K562 (cell line): Measurements from ENCODE around the gene CREG1. TPM values are rescaled to one million over a fixed set of nuclear protein-coding genes. Genes with fewer than 3 reads are reported as not detected.

Experiments
- ATAC-seq: fragments of 200-7000 bp; cut with Tn5 transposase; 3 replicates; pipeline ENCODE4 v1.9.1; 2020; ENCODE audit warnings: moderate library complexity
- BruUV-seq: library from RNA; stranded (reverse); fragments of 400-500 nt; replicated peaks from 2 replicates; lab custom pipeline; 2021; lab: Mats Ljungman, UMichigan
- CTCF ChIA-PET: fragments of 300-600 bp; formaldehyde crosslinking; extraction: SDS; loops from one replicate; lab custom pipeline; 2021; ENCODE audit warnings: low intra/inter-chr PET ratio; lab: Yijun Ruan, JAX
- POLR2A ChIA-PET: fragments of 300-600, 350-650 bp; sonication (Branson Sonifier 250); formaldehyde crosslinking; extraction: SDS; loops from one replicate; lab custom pipeline; 2021; ENCODE audit warnings: antibody characterized with exemption, inconsistent platforms; lab: Yijun Ruan, JAX
- DNase-seq, 4 experiments: peaks; one replicate each; pipeline versions ENCODE4 v3.0.0 to v3.0.0-alpha.2; 2011 to 2018; ENCODE audit warnings: low spot score in 3 of 4, mixed read lengths in 3 of 4; ENCODE audit errors: extremely low read depth in 1 of 4
- FAIRE-seq: peaks from 2 replicates; lab custom pipeline; 2011; peaks lifted over from hg19 to GRCh38; lab: Jason Lieb, UNC
- H2AFZ ChIP-seq: 2 replicates; pipeline ENCODE4 v1.6.0; 2011; ENCODE audit warnings: low read depth, low read length, control low read depth, inconsistent platforms
- H3K27ac ChIP-seq: fragments of 200-600 bp; 3 replicates; pipeline ENCODE4 v1.8.0; 2011; ENCODE audit warnings: low read depth, mild to moderate bottlenecking, control low read depth, inconsistent platforms, low read length, moderate library complexity, mixed read lengths; ENCODE audit errors: extremely low read depth
- H3K27me3 ChIP-seq, 2 experiments: fragments of 300-600 bp in 1 of 2; 2 replicates in 1 of 2; 3 replicates in 1 of 2; pipeline versions ENCODE4 v1.6.0 to v1.8.0; 2011; ENCODE audit warnings: inconsistent platforms in 2 of 2, low read length in 2 of 2, mild to moderate bottlenecking in 1 of 2, mixed read lengths in 1 of 2, moderate library complexity in 1 of 2; ENCODE audit not compliant: control insufficient read depth in 2 of 2, insufficient read depth in 2 of 2
- H3K36me3 ChIP-seq: fragments of 300-600 bp; 3 replicates; pipeline ENCODE4 v1.8.0; 2011; ENCODE audit warnings: mild to moderate bottlenecking, low read length, inconsistent platforms; ENCODE audit not compliant: control insufficient read depth, insufficient read depth
- H3K4me1 ChIP-seq, 2 experiments: fragments of 200-600 bp in 1 of 2; replicated peaks in 1 of 2; 2 replicates in 1 of 2; 3 replicates in 1 of 2; pipeline versions ENCODE4 v1.5.1 to v1.8.0; 2011; ENCODE audit warnings: inconsistent platforms in 2 of 2, low read length in 2 of 2, mild to moderate bottlenecking in 1 of 2, mixed read lengths in 1 of 2, moderate library complexity in 1 of 2; ENCODE audit not compliant: control insufficient read depth in 2 of 2, insufficient read depth in 2 of 2
- H3K4me2 ChIP-seq: 2 replicates; pipeline ENCODE4 v1.6.1; 2011; ENCODE audit warnings: low read length, control low read depth, inconsistent platforms, mixed read lengths; ENCODE audit not compliant: insufficient read depth
- H3K4me3 ChIP-seq: fragments of 200-600 bp; sonication (generic), shearing (Covaris generic); 2 replicates; pipeline ENCODE4 v1.5.1; 2016; ENCODE audit warnings: control low read depth, inconsistent platforms
- H3K79me2 ChIP-seq: fragments of 200-600 bp; 3 replicates; pipeline ENCODE4 v1.8.0; 2011; ENCODE audit warnings: low read length, inconsistent platforms; ENCODE audit not compliant: control insufficient read depth, insufficient read depth
- H3K9ac ChIP-seq, 2 experiments: 2 replicates each; pipeline versions ENCODE4 v1.6.0 to v1.6.1; 2011; ENCODE audit warnings: low read depth in 2 of 2, low read length in 2 of 2, control low read depth in 1 of 2, inconsistent platforms in 1 of 2, mild to moderate bottlenecking in 1 of 2, mixed read lengths in 1 of 2; ENCODE audit not compliant: insufficient read depth in 1 of 2
- H3K9me1 ChIP-seq: one replicate; pipeline ENCODE4 v1.6.0; 2011; ENCODE audit warnings: inconsistent platforms, mild to moderate bottlenecking, low read length, moderate library complexity; ENCODE audit not compliant: control insufficient read depth, insufficient read depth
- H3K9me3 ChIP-seq: replicated peaks from 2 replicates; pipeline ENCODE4 v1.5.1; 2011; ENCODE audit warnings: low read depth, low read length, inconsistent platforms; ENCODE audit not compliant: control insufficient read depth, insufficient read depth
- H4K20me1 ChIP-seq: replicated peaks from 2 replicates; pipeline ENCODE4 v1.6.1; 2011; ENCODE audit warnings: low read length, inconsistent platforms, mixed read lengths; ENCODE audit not compliant: control insufficient read depth, insufficient read depth
- ATF3 ChIP-seq, 2 experiments: fragments of 450-650 bp in 1 of 2; sonication (generic) in 1 of 2; formaldehyde crosslinking in 1 of 2; IDR thresholded peaks in 1 of 2; conservative IDR thresholded peaks in 1 of 2; 2 replicates each; pipeline versions ENCODE4 v1.6.1 to v1.8.1; 2016 to 2023; ENCODE audit warnings: mild to moderate bottlenecking in 2 of 2, moderate library complexity in 2 of 2, inconsistent platforms in 1 of 2, missing genetic modification reagents in 1 of 2
- CAMTA2 ChIP-seq: fragments of 250-450 bp; sonication (Bioruptor Pico); conservative IDR thresholded peaks from 2 replicates; pipeline ENCODE4 v1.5.1; 2022
- CEBPZ ChIP-seq: fragments of 150-350 bp; IDR thresholded peaks from 2 replicates; pipeline ENCODE4 v1.6.1; 2014; ENCODE audit warnings: low read depth, mild to moderate bottlenecking, low read length, borderline replicate concordance
- CTBP1 ChIP-seq: fragments of 450-650 bp; IDR thresholded peaks from 2 replicates; pipeline ENCODE4 v1.6.1; 2016; ENCODE audit warnings: borderline replicate concordance
- EP300 ChIP-seq: IDR thresholded peaks from 2 replicates; pipeline ENCODE4 v1.6.1; 2012; ENCODE audit warnings: low read length, improper control_type of control experiment
- HDAC2 ChIP-seq: fragments of 450-650 bp; IDR thresholded peaks from 2 replicates; pipeline ENCODE4 v1.6.1; 2016; ENCODE audit warnings: mild to moderate bottlenecking
- HOXB6 ChIP-seq: fragments of 250-450 bp; sonication (Bioruptor Pico); IDR thresholded peaks from 2 replicates; pipeline ENCODE4 v1.5.1; 2022; ENCODE audit warnings: mild to moderate bottlenecking, borderline replicate concordance
- JUND ChIP-seq, 2 experiments: IDR thresholded peaks; 2 replicates in 1 of 2; 3 replicates in 1 of 2; pipeline ENCODE4 v1.6.1; 2011; ENCODE audit warnings: borderline replicate concordance in 2 of 2, low read depth in 2 of 2, low read length in 2 of 2, improper control_type of control experiment in 1 of 2, missing biosample characterization in 1 of 2, missing genetic modification characterization in 1 of 2, missing genetic modification reagents in 1 of 2
- PKNOX1 ChIP-seq: fragments of 450-650 bp; IDR thresholded peaks from 2 replicates; pipeline ENCODE4 v1.6.1; 2016
- SMARCA4 ChIP-seq: fragments of 450-650 bp; IDR thresholded peaks from 2 replicates; pipeline ENCODE4 v1.6.1; 2016
- TEAD4 ChIP-seq, 2 experiments: sonication (generic) in 1 of 2; formaldehyde crosslinking in 1 of 2; IDR thresholded peaks; 2 replicates each; pipeline versions ENCODE4 v1.6.1 to v1.8.0; 2012 to 2022; ENCODE audit warnings: borderline replicate concordance in 1 of 2, inconsistent platforms in 1 of 2, low read length in 1 of 2, mild to moderate bottlenecking in 1 of 2, missing genetic modification reagents in 1 of 2
- ZBTB33 ChIP-seq: sonication (generic); formaldehyde crosslinking; IDR thresholded peaks from 2 replicates; pipeline ENCODE4 v1.8.1; 2023; ENCODE audit warnings: mild to moderate bottlenecking, missing genetic modification reagents
- ZEB2 ChIP-seq: fragments of 450-650 bp; IDR thresholded peaks from 2 replicates; pipeline ENCODE4 v1.6.1; 2016
- ZNF239 ChIP-seq: fragments of 250-450 bp; sonication (Bioruptor Pico); IDR thresholded peaks from 2 replicates; pipeline ENCODE4 v1.4.0; 2020; ENCODE audit warnings: mild to moderate bottlenecking
- ZNF583 ChIP-seq: fragments of 250-450 bp; sonication (Bioruptor Pico); IDR thresholded peaks from 2 replicates; pipeline ENCODE4 v1.4.0; 2020
- WGBS: fragments of 100-300 bp; shearing (Covaris generic); methylation state at CpG from one replicate; pipeline ENCODE4 v1.1.6; 2016; ENCODE audit warnings: low coverage, mixed read lengths; ENCODE audit not compliant: insufficient coverage; ENCODE audit errors: missing lambda C conversion rate; 5-methylcytosine and 5-hydroxymethylcytosine counted together
- in situ Hi-C: fragments of 300-500 bp; cut with MboI; formaldehyde crosslinking; loops from 4 replicates; pipeline ENCODE4 v1.15.0; 2018; ENCODE audit warnings: inconsistent platforms, mixed read lengths
- intact Hi-C: fragments of 100-400 bp; cut with micrococcal nuclease; formaldehyde crosslinking; loops from 2 replicates; pipeline ENCODE4 v1.14.2; 2022
- polyA plus RNA-seq, 8 experiments: library from polyadenylated mRNA; depleted of rRNA in 4 of 8; stranded (reverse) in 5 of 8; unstranded in 3 of 8; fragments of >200 nt; fragmentation: Nextera tagmentation in 2 of 8; fragmentation: Illumina TruSeq in 1 of 8; extraction: Ambion mirVana in 2 of 8; extraction: Trizol in 1 of 8; gene quantifications; 2 replicates each; pipeline versions ENCODE4 v1.2.1 to v1.2.3, GENCODE V29; 2011 to 2014; ENCODE audit warnings: inconsistent platforms in 1 of 8, missing spikeins in 1 of 8
- total RNA-seq, 7 experiments: library from RNA; depleted of rRNA in 6 of 7; stranded (reverse); fragments of >200 nt in 6 of 7; fragmentation: Illumina TruSeq in 2 of 7; extraction: Trizol in 2 of 7; gene quantifications; 2 replicates each; pipeline versions ENCODE4 v1.2.1 to v1.2.3, GENCODE V29; 2011 to 2021; ENCODE audit warnings: low replicate concordance in 1 of 7

Gene CREG1
- total and polyA plus RNA-seq, 9 of the 15 experiments (the other 6 are each of a cell fraction or from before 2014, with no cell fraction given) = 45.7 to 272 (median 161) TPM

- ChIA-PET CTCF (no interaction called here), POLR2A (interaction anchor here (0.6 to 4.6 kb wide), 4 partner anchors 9 to 139 kb away, joined by 3 to 22 read pairs (median 5); partner anchors contain the start of gene CREG1)
- no peaks in the 10 kb centered on the region for H3K36me3 ChIP-seq
- no peaks in the 10 kb centered on the region for H4K20me1 ChIP-seq
- H3K9me3 ChIP-seq = no peaks in the 10 kb centered on the region
- ATAC-seq (no peak), FAIRE-seq (no peak), DNase-seq (no peak)
- WGBS = 52% methylated on average over 6 of the region's 6 CpGs
- no peaks in the 10 kb centered on the region for H3K9me1 ChIP-seq
- in situ Hi-C loops = no loop called here
- no peaks in the 10 kb centered on the region for H3K27me3 ChIP-seq
- no peaks in the 10 kb centered on the region for H3K79me2 ChIP-seq
- no peak overlapping the region for H3K4me3 ChIP-seq
- BruUV-seq = no TSS peak
- H3K4me2 ChIP-seq = no peak overlapping the region
- no peak overlapping the region for H3K9ac ChIP-seq
- peaks cover 10 to 25% of the 10 kb centered on the region in 2 experiments for H3K4me1 ChIP-seq
- intact Hi-C loops = no loop called here
- H3K27ac ChIP-seq = no peak overlapping the region
- peak overlapping the region; percentile 29; the same call in 1 of the 2 replicates for H2AFZ ChIP-seq
- TF ChIP-seq TEAD4 (IDR thresholded peaks at IDR 0.05; ENCODE audit: low read length) (0 out of 2 replicates have a peak, but pooled peaks have one; percentile 11), TEAD4 (CRISPR knock-in tag; IDR thresholded peaks at IDR 0.05; ENCODE audit: borderline replicate concordance) (no peak), CTBP1 (0 out of 2 replicates have a peak, but pooled peaks have one; percentile 12), CAMTA2 (no peak), ZEB2 (no peak), JUND (IDR thresholded peaks at IDR 0.05; ENCODE audit: borderline replicate concordance, low read depth, low read length) (peak; percentile 92), JUND (tag; IDR thresholded peaks at IDR 0.05; ENCODE audit: borderline replicate concordance, low read depth, low read length) (peak; percentile 77; the same call in 1 of the 3 replicates), HOXB6 (CRISPR knock-in tag) (no peak), ZBTB33 (CRISPR knock-in tag) (peak; percentile 66), EP300 (no peak), ATF3 (IDR thresholded peaks at IDR 0.05) (peak; percentile 84), ATF3 (CRISPR knock-in tag; conservative IDR thresholded peaks at IDR 0.05) (no peak), ZNF239 (CRISPR knock-in tag) (no peak), HDAC2 (0 out of 2 replicates have a peak, but pooled peaks have one; percentile 21), ZNF583 (CRISPR knock-in tag) (no peak), CEBPZ (no peak), SMARCA4 (peak; percentile 66; the same call in 1 of the 2 replicates), PKNOX1 (no peak)
These were observed 8.2 kb upstream of the CREG1 start for GRCh38 chr1:167561753-167562152.
